SK-N-SH (cell line): ENCODE results near the gene BLVRA. TPM values are rescaled to one million over a fixed set of nuclear protein-coding genes. Genes with fewer than 3 reads are reported as not detected.

Source experiments
- CTCF ChIA-PET: fragments of 300-600, 350-600 bp; formaldehyde crosslinking; extraction: SDS; loops from one replicate; lab custom pipeline; 2021; lab: Yijun Ruan, JAX
- POLR2A ChIA-PET: fragments of 350-600 bp; sonication (Branson Sonifier 250); formaldehyde crosslinking; extraction: SDS; loops from one replicate; lab custom pipeline; 2020; ENCODE audit warnings: antibody characterized with exemption, inconsistent platforms; lab: Yijun Ruan, JAX
- DNase-seq: peaks from one replicate; pipeline ENCODE4 v3.0.0; 2012
- H2AFZ ChIP-seq: fragments of 200-600 bp; sonication (generic); 2 replicates; pipeline ENCODE4 v1.8.1; 2016; ENCODE audit warnings: antibody characterized with exemption, mild to moderate bottlenecking, low read depth
- H3F3A ChIP-seq: fragments of 200-600 bp; sonication (generic); replicated peaks from 2 replicates; pipeline ENCODE3; 2016; ENCODE audit warnings: antibody characterized with exemption, mild to moderate bottlenecking; ENCODE audit not compliant: insufficient read depth
- H3K27ac ChIP-seq, 2 experiments: fragments of 200-500 bp in 1 of 2; fragments of 200-600 bp in 1 of 2; sonication (Bioruptor generic) in 1 of 2; sonication (generic), shearing (Covaris generic) in 1 of 2; 2 replicates each; pipeline versions ENCODE4 v1.5.1 to v1.6.1; 2014 to 2016; ENCODE audit warnings: low read depth in 2 of 2, inconsistent platforms in 1 of 2, low read length in 1 of 2, mild to moderate bottlenecking in 1 of 2, mixed read lengths in 1 of 2
- H3K27me3 ChIP-seq: fragments of 200-600 bp; sonication (generic), shearing (Covaris generic); 2 replicates; pipeline ENCODE4 v1.6.1; 2016; ENCODE audit warnings: mixed run types; ENCODE audit not compliant: insufficient read depth
- H3K36me3 ChIP-seq, 2 experiments: fragments of 200-500 bp in 1 of 2; fragments of 200-600 bp in 1 of 2; sonication (Bioruptor generic) in 1 of 2; sonication (generic) in 1 of 2; replicated peaks in 1 of 2; 2 replicates each; pipeline versions ENCODE3 to v1.5.1; 2014 to 2016; ENCODE audit warnings: low read length in 1 of 2, mild to moderate bottlenecking in 1 of 2; ENCODE audit not compliant: insufficient read depth in 2 of 2, control insufficient read depth in 1 of 2
- H3K4me1 ChIP-seq, 2 experiments: fragments of 200-500 bp in 1 of 2; fragments of 200-600 bp in 1 of 2; sonication (Bioruptor generic) in 1 of 2; sonication (generic), shearing (Covaris generic) in 1 of 2; 2 replicates each; pipeline versions ENCODE4 v1.5.1 to v1.6.1; 2014 to 2016; ENCODE audit warnings: low read depth in 1 of 2, low read length in 1 of 2, mixed run types in 1 of 2; ENCODE audit not compliant: insufficient read depth in 2 of 2, control insufficient read depth in 1 of 2
- H3K4me2 ChIP-seq: fragments of 200-600 bp; sonication (generic), shearing (Covaris generic); 2 replicates; pipeline ENCODE4 v1.6.1; 2017; ENCODE audit warnings: mixed run types
- H3K4me3 ChIP-seq, 2 experiments: fragments of 200-500 bp in 1 of 2; fragments of 200-600 bp in 1 of 2; sonication (Bioruptor generic) in 1 of 2; sonication (generic), shearing (Covaris generic) in 1 of 2; 2 replicates each; pipeline versions ENCODE4 v1.5.1 to v1.8.1; 2014 to 2016; ENCODE audit warnings: low read depth in 2 of 2, inconsistent platforms in 1 of 2, low read length in 1 of 2, mild to moderate bottlenecking in 1 of 2, mixed read lengths in 1 of 2, moderate library complexity in 1 of 2
- H3K79me2 ChIP-seq: fragments of 200-600 bp; sonication (generic); 2 replicates; pipeline ENCODE4 v1.8.1; 2017; ENCODE audit warnings: mild to moderate bottlenecking; ENCODE audit not compliant: insufficient read depth
- H3K9ac ChIP-seq: fragments of 200-600 bp; sonication (generic); 2 replicates; pipeline ENCODE4 v1.6.1; 2017; ENCODE audit warnings: mixed run types
- H3K9me2 ChIP-seq: fragments of 200-600 bp; sonication (generic); 2 replicates; pipeline ENCODE4 v1.6.1; 2017; ENCODE audit warnings: mixed run types
- H3K9me3 ChIP-seq: fragments of 200-600 bp; sonication (generic); 2 replicates; pipeline ENCODE4 v1.6.1; 2017; ENCODE audit warnings: mixed run types, mild to moderate bottlenecking, moderate library complexity
- H4K20me1 ChIP-seq: fragments of 200-600 bp; sonication (generic); 2 replicates; pipeline ENCODE4 v1.6.1; 2017; ENCODE audit warnings: mild to moderate bottlenecking, mixed run types; ENCODE audit not compliant: insufficient read depth
- CHD2 ChIP-seq: fragments of 150-350 bp; IDR thresholded peaks from 2 replicates; pipeline ENCODE4 v1.6.1; 2018; ENCODE audit warnings: low read length; ENCODE audit not compliant: partially characterized antibody
- CTCF ChIP-seq: fragments of 200-600 bp; sonication (generic); IDR thresholded peaks from 2 replicates; pipeline ENCODE4 v1.6.1; 2017; ENCODE audit warnings: antibody characterized with exemption, mild to moderate bottlenecking, moderate library complexity
- ELF1 ChIP-seq: IDR thresholded peaks from 2 replicates; pipeline ENCODE4 v1.4.0; 2012
- EP300 ChIP-seq, 2 experiments: IDR thresholded peaks; 2 replicates each; pipeline versions ENCODE4 v1.4.0 to v1.6.1; 2012; ENCODE audit warnings: borderline replicate concordance in 1 of 2, low read depth in 1 of 2, low read length in 1 of 2
- EZH2phosphoT487 ChIP-seq: fragments of 200-600 bp; sonication (generic); IDR thresholded peaks from 2 replicates; pipeline ENCODE4 v1.6.1; 2017; ENCODE audit warnings: low read depth, mixed run types, mild to moderate bottlenecking, antibody characterized with exemption, moderate library complexity, borderline replicate concordance
- FOSL2 ChIP-seq: IDR thresholded peaks from 2 replicates; pipeline ENCODE4 v1.4.0; 2012; ENCODE audit warnings: low read depth, mild to moderate bottlenecking, moderate library complexity, borderline replicate concordance
- GABPA ChIP-seq: IDR thresholded peaks from 2 replicates; pipeline ENCODE4 v1.4.0; 2012; ENCODE audit warnings: low read depth, mild to moderate bottlenecking
- JUND ChIP-seq: IDR thresholded peaks from 2 replicates; pipeline ENCODE4 v1.4.0; 2012
- MXI1 ChIP-seq: IDR thresholded peaks from 2 replicates; pipeline ENCODE4 v1.6.1; 2012; ENCODE audit warnings: mild to moderate bottlenecking, low read depth, low read length, improper control_type of control experiment
- NFIC ChIP-seq: IDR thresholded peaks from 2 replicates; pipeline ENCODE4 v1.4.0; 2012; ENCODE audit warnings: borderline replicate concordance
- NRF1 ChIP-seq: IDR thresholded peaks from 2 replicates; pipeline ENCODE4 v1.6.1; 2012; ENCODE audit warnings: low read depth, mild to moderate bottlenecking, low read length
- POLR2AphosphoS5 ChIP-seq: IDR thresholded peaks from 2 replicates; pipeline ENCODE4 v1.6.1; 2012; ENCODE audit warnings: low read depth, low read length
- RAD21 ChIP-seq: IDR thresholded peaks from 2 replicates; pipeline ENCODE4 v1.6.1; 2012; ENCODE audit warnings: mild to moderate bottlenecking, low read length
- RCOR1 ChIP-seq: fragments of 150-350 bp; IDR thresholded peaks from 2 replicates; pipeline ENCODE4 v1.6.1; 2017; ENCODE audit warnings: antibody characterized with exemption, low read length
- REST ChIP-seq: IDR thresholded peaks from 2 replicates; pipeline ENCODE4 v1.6.1; 2012; ENCODE audit warnings: mild to moderate bottlenecking, low read depth, low read length, moderate library complexity
- RXRA ChIP-seq: IDR thresholded peaks from 2 replicates; pipeline ENCODE4 v1.4.0; 2012; ENCODE audit warnings: low read depth, mild to moderate bottlenecking, borderline replicate concordance
- TAF1 ChIP-seq: IDR thresholded peaks from 2 replicates; pipeline ENCODE4 v1.6.1; 2012; ENCODE audit warnings: low read depth, mild to moderate bottlenecking, low read length, moderate library complexity, borderline replicate concordance
- USF1 ChIP-seq: IDR thresholded peaks from 2 replicates; pipeline ENCODE4 v1.4.0; 2012; ENCODE audit warnings: low read depth, borderline replicate concordance
- USF2 ChIP-seq: fragments of 150-350 bp; IDR thresholded peaks from 2 replicates; pipeline ENCODE4 v1.6.1; 2017; ENCODE audit warnings: antibody characterized with exemption, low read length, low read depth, borderline replicate concordance
- WGBS: methylation state at CpG from one replicate; pipeline ENCODE4 v1.1.6; 2017; ENCODE audit warnings: low lambda C conversion rate; 5-methylcytosine and 5-hydroxymethylcytosine counted together
- polyA plus RNA-seq, 3 experiments: library from polyadenylated mRNA; depleted of rRNA; stranded (reverse); fragments of >200 nt; gene quantifications; 2 replicates each; pipeline ENCODE4 v1.2.3, GENCODE V29; 2012

The BLVRA gene
- polyA plus RNA-seq, 1 of the 3 experiments (the other 2 are of a cell fraction): 123 TPM

- TF ChIP-seq USF2 (no peak), CHD2 (no peak), USF1 (no peak), POLR2AphosphoS5 (no peak), RAD21 (no peak), MXI1 (no peak), EZH2phosphoT487 (no peak), NFIC (no peak), EP300 (IDR thresholded peaks at IDR 0.05; ENCODE audit: borderline replicate concordance in 1 of 2, low read depth in 1 of 2, low read length in 1 of 2) (no peak), NRF1 (no peak), FOSL2 (no peak)
These were observed 84.8 kb downstream of the BLVRA start (continued) for GRCh38 chr7:43843296-43843695.

GRCh38 chr7:43844257-43844656, 85.8 kb downstream of the BLVRA start:
- no peak overlapping the region for H3K4me2 ChIP-seq
- POLR2A ChIA-PET: no interaction called here
- H3K9me3 ChIP-seq: no peaks in the 10 kb centered on the region
- H2AFZ ChIP-seq: no peak overlapping the region
- H3K27me3 ChIP-seq: no peaks in the 10 kb centered on the region
- H3K27ac ChIP-seq: no peak overlapping the region
- no peak overlapping the region for H3K9ac ChIP-seq
- no peak for DNase-seq
- H3K9me2 ChIP-seq: no peaks in the 10 kb centered on the region
- no peaks in the 10 kb centered on the region for H3F3A ChIP-seq
- no peaks in the 10 kb centered on the region for H3K79me2 ChIP-seq
- H3K4me1 ChIP-seq: peaks cover 0 to 6% of the 10 kb centered on the region in 2 experiments; a peak in 1 of 4 replicates
- TF ChIP-seq REST (no peak), CTCF (no peak), RAD21 (no peak), RXRA (no peak), FOSL2 (no peak), GABPA (no peak), ELF1 (no peak), NFIC (no peak), TAF1 (no peak), JUND (no peak), RCOR1 (no peak)
- no peaks in the 10 kb centered on the region for H3K36me3 ChIP-seq
- 58% methylated on average over 2 of the region's 2 CpGs for WGBS
- CTCF ChIA-PET: interaction anchor here (1.0 to 4.0 kb wide), 6 partner anchors 8 to 389 kb away, joined by 3 to 27 read pairs (median 4); partner anchors contain the start of gene STK17A
- H4K20me1 ChIP-seq: no peaks in the 10 kb centered on the region
- H3K4me3 ChIP-seq: no peak overlapping the region
